H1 (cell line): ENCODE data around the gene DVL1. TPM values are rescaled to one million over a fixed set of nuclear protein-coding genes. Genes with fewer than 3 reads are reported as not detected.
"Not testable (repeated sequence)": the region's sequence is repeated elsewhere in the genome, so short reads cannot be mapped to it uniquely, and the experiment has no call there.

Experiments used
- CTCF ChIA-PET: fragments of 300-600 bp; sonication (Branson Sonifier 250); formaldehyde crosslinking; loops from one replicate; lab custom pipeline; 2021; ENCODE audit not compliant: partially characterized antibody; lab: Charles Lee
- POLR2A ChIA-PET: fragments of 300-600 bp; sonication (Branson Sonifier 250); formaldehyde crosslinking; loops from one replicate; lab custom pipeline; 2021; ENCODE audit warnings: inconsistent platforms; ENCODE audit not compliant: partially characterized antibody; lab: Charles Lee
- DNase-seq, 2 experiments: peaks; one replicate each; pipeline versions ENCODE4 v3.0.0 to v3.0.0-alpha.2; 2010 to 2022; ENCODE audit warnings: low spot score in 2 of 2, low read depth in 1 of 2, mixed read lengths in 1 of 2
- FAIRE-seq: peaks from 2 replicates; lab custom pipeline; 2011; peaks lifted over from hg19 to GRCh38; lab: Jason Lieb, UNC
- H2AFZ ChIP-seq: 2 replicates; pipeline ENCODE4 v1.8.1; 2012; ENCODE audit warnings: low read length, inconsistent platforms
- H2AK5ac ChIP-seq: 2 replicates; pipeline ENCODE4 v1.6.1; 2013; ENCODE audit warnings: low read depth, low read length
- H2BK120ac ChIP-seq: replicated peaks from 2 replicates; pipeline ENCODE3; 2013; ENCODE audit warnings: low read depth, low read length, inconsistent platforms
- H2BK12ac ChIP-seq: 2 replicates; pipeline ENCODE4 v1.6.1; 2013; ENCODE audit warnings: low read depth, low read length
- H2BK15ac ChIP-seq: 2 replicates; pipeline ENCODE4 v1.6.1; 2013; ENCODE audit warnings: low read length
- H2BK20ac ChIP-seq: 2 replicates; pipeline ENCODE4 v1.6.1; 2013; ENCODE audit warnings: low read length
- H2BK5ac ChIP-seq: 2 replicates; pipeline ENCODE4 v1.6.1; 2013; ENCODE audit warnings: low read depth, low read length
- H3K14ac ChIP-seq: 2 replicates; pipeline ENCODE4 v1.6.1; 2013; ENCODE audit warnings: inconsistent platforms; ENCODE audit not compliant: insufficient read length
- H3K18ac ChIP-seq: 2 replicates; pipeline ENCODE4 v1.6.1; 2013; ENCODE audit warnings: low read length; ENCODE audit errors: extremely low read depth
- H3K23ac ChIP-seq: 2 replicates; pipeline ENCODE4 v1.6.1; 2013; ENCODE audit warnings: inconsistent platforms; ENCODE audit not compliant: insufficient read length
- H3K23me2 ChIP-seq: 2 replicates; pipeline ENCODE4 v1.6.1; 2013; ENCODE audit warnings: low read depth, low read length
- H3K27ac ChIP-seq: 2 replicates; pipeline ENCODE4 v1.6.1; 2011; ENCODE audit warnings: low read depth, low read length, inconsistent platforms
- H3K27me3 ChIP-seq, 4 experiments: replicated peaks in 1 of 4; 1 replicate in 1 of 4; 2 replicates in 3 of 4; pipeline versions ENCODE4 v1.6.1 to v1.8.1; 2011 to 2013; ENCODE audit warnings: low read length in 3 of 4, mild to moderate bottlenecking in 3 of 4, inconsistent platforms in 2 of 4, mixed read lengths in 2 of 4, moderate library complexity in 1 of 4; ENCODE audit not compliant: control insufficient read depth in 3 of 4, insufficient read depth in 3 of 4; ENCODE audit errors: extremely low read depth in 1 of 4
- H3K36me3 ChIP-seq, 4 experiments: 2 replicates each; pipeline versions ENCODE4 v1.6.1 to v1.8.1; 2011 to 2013; ENCODE audit warnings: mild to moderate bottlenecking in 4 of 4, low read length in 3 of 4, moderate library complexity in 2 of 4, control low read depth in 1 of 4, inconsistent platforms in 1 of 4; ENCODE audit not compliant: insufficient read depth in 4 of 4, control insufficient read depth in 2 of 4
- H3K4ac ChIP-seq: replicated peaks from 2 replicates; pipeline ENCODE3; 2013; ENCODE audit warnings: low read length, low read depth, mixed read lengths, inconsistent platforms; ENCODE audit not compliant: insufficient read length
- H3K4me1 ChIP-seq, 4 experiments: replicated peaks in 1 of 4; 1 replicate in 1 of 4; 2 replicates in 3 of 4; pipeline versions ENCODE4 v1.6.1 to v1.8.1; 2011 to 2013; ENCODE audit warnings: low read length in 3 of 4, inconsistent platforms in 2 of 4, mixed read lengths in 1 of 4; ENCODE audit not compliant: insufficient read depth in 4 of 4, control insufficient read depth in 3 of 4
- H3K4me2 ChIP-seq, 2 experiments: 2 replicates each; pipeline versions ENCODE4 v1.6.1 to v1.8.1; 2011 to 2013; ENCODE audit warnings: low read depth in 2 of 2, low read length in 2 of 2, control low read depth in 1 of 2, inconsistent platforms in 1 of 2, mild to moderate bottlenecking in 1 of 2; ENCODE audit not compliant: insufficient read depth in 1 of 2
- H3K4me3 ChIP-seq, 4 experiments: fragments of 200-600, 300-600 bp in 1 of 4; sonication (generic), shearing (Covaris generic), sonication (Bioruptor Twin) in 1 of 4; 2 replicates each; pipeline versions ENCODE4 v1.5.1 to v1.8.1; 2011 to 2016; ENCODE audit warnings: low read length in 4 of 4, low read depth in 3 of 4, control low read depth in 2 of 4, inconsistent platforms in 2 of 4, mild to moderate bottlenecking in 2 of 4, mixed read lengths in 1 of 4, moderate library complexity in 1 of 4; ENCODE audit not compliant: insufficient read depth in 2 of 4; ENCODE audit errors: extremely low read depth in 1 of 4
- H3K56ac ChIP-seq: replicated peaks from 2 replicates; pipeline ENCODE3; 2013; ENCODE audit warnings: low read depth, mild to moderate bottlenecking, mixed read lengths, low read length, inconsistent platforms; ENCODE audit not compliant: insufficient read length
- H3K79me1 ChIP-seq: 2 replicates; pipeline ENCODE4 v1.6.1; 2013; ENCODE audit warnings: low read depth, low read length, control low read depth
- H3K79me2 ChIP-seq, 2 experiments: 2 replicates each; pipeline versions ENCODE4 v1.6.1 to v1.8.1; 2012 to 2013; ENCODE audit warnings: low read length in 2 of 2, mild to moderate bottlenecking in 2 of 2, inconsistent platforms in 1 of 2; ENCODE audit not compliant: insufficient read depth in 2 of 2, control insufficient read depth in 1 of 2
- H3K9ac ChIP-seq, 4 experiments: replicated peaks in 1 of 4; 1 replicate in 1 of 4; 2 replicates in 3 of 4; pipeline versions ENCODE4 v1.6.1 to v1.8.1; 2011 to 2013; ENCODE audit warnings: low read depth in 3 of 4, low read length in 3 of 4, control low read depth in 2 of 4, mild to moderate bottlenecking in 2 of 4, moderate library complexity in 2 of 4, inconsistent platforms in 1 of 4; ENCODE audit errors: extremely low read depth in 1 of 4
- H3K9me3 ChIP-seq, 2 experiments: 2 replicates each; pipeline versions ENCODE4 v1.6.1 to v1.8.1; 2012 to 2013; ENCODE audit warnings: mild to moderate bottlenecking in 2 of 2, moderate library complexity in 2 of 2, control low read depth in 1 of 2, inconsistent platforms in 1 of 2, low read depth in 1 of 2, low read length in 1 of 2, mixed read lengths in 1 of 2; ENCODE audit not compliant: insufficient read depth in 2 of 2
- H4K20me1 ChIP-seq, 2 experiments: replicated peaks in 1 of 2; 2 replicates each; pipeline versions ENCODE3 to v1.8.1; 2011 to 2013; ENCODE audit warnings: inconsistent platforms in 2 of 2, low read length in 2 of 2, mild to moderate bottlenecking in 1 of 2; ENCODE audit not compliant: insufficient read depth in 2 of 2, control insufficient read depth in 1 of 2
- H4K5ac ChIP-seq: 2 replicates; pipeline ENCODE4 v1.6.1; 2013; ENCODE audit warnings: low read length, low read depth, mixed read lengths, inconsistent platforms; ENCODE audit not compliant: insufficient read length
- H4K8ac ChIP-seq: 2 replicates; pipeline ENCODE4 v1.8.0; 2013; ENCODE audit warnings: mild to moderate bottlenecking, moderate library complexity, low read length, inconsistent platforms; ENCODE audit not compliant: insufficient read depth; ENCODE audit errors: extremely low read depth
- H4K91ac ChIP-seq: replicated peaks from 2 replicates; pipeline ENCODE3; 2013; ENCODE audit warnings: low read length, mixed read lengths, inconsistent platforms; ENCODE audit not compliant: insufficient read length
- WGBS, 2 experiments: shearing (Covaris generic) in 1 of 2; methylation state at CpG; one replicate each; pipeline versions ENCODE4 v1.1.6 to v1.1.7; 2013 to 2015; ENCODE audit warnings: low lambda C conversion rate in 2 of 2, mixed read lengths in 2 of 2, inconsistent platforms in 1 of 2, low coverage in 1 of 2, missing lambda C conversion rate in 1 of 2; ENCODE audit not compliant: insufficient replicate concordance in 2 of 2, insufficient coverage in 1 of 2, insufficient read length in 1 of 2; ENCODE audit errors: extremely low coverage in 1 of 2, missing lambda C conversion rate in 1 of 2; 5-methylcytosine and 5-hydroxymethylcytosine counted together
- polyA plus RNA-seq, 7 experiments: library from polyadenylated mRNA; depleted of rRNA in 3 of 7; stranded (reverse) in 5 of 7; unstranded in 2 of 7; fragments of >200 nt in 5 of 7; fragments of 200-250 nt in 2 of 7; gene quantifications; 1 replicate in 5 of 7; 2 replicates in 1 of 7; 4 replicates in 1 of 7; pipeline versions ENCODE4 v1.2.1 to v1.2.3, GENCODE V29; 2011 to 2013; ENCODE audit warnings: missing spikeins in 2 of 7, mixed read lengths in 2 of 7
- total RNA-seq: library from RNA; stranded (reverse); fragmentation: NEBNext Ultra II Directional; extraction: Animal tissue kit (Norgen Biotek cat#: 25700); gene quantifications from 2 replicates; pipeline ENCODE4 v1.2.1, GENCODE V29; 2021

DVL1 gene
- total and polyA plus RNA-seq, 2 of the 8 experiments (the other 6 are each of a cell fraction or from before 2014, with no cell fraction given): 39.4 to 58.9 TPM

DNA sequence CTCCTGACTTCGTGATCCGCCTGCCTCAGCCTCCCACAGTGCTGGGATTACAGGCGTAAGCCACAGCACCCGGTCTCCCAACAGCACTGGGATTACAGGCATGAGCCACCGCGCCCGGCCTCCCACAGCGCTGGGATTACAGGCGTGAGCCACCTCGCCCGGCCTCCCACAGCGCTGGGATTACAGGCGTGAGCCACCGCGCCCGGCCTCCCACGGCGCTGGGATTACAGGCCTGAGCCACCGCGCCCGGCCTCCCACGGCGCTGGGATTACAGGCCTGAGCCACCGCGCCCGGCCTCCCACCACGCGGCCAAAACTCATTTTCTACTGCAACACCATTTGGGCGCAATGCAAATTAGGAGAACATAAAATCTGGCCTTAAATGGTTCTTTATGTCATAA lies 36.1 kb upstream of the DVL1 start:
- H3K4ac ChIP-seq, DNase-seq, H3K27me3 ChIP-seq, H3K18ac ChIP-seq, H3K9ac ChIP-seq, H3K23me2 ChIP-seq, H3K56ac ChIP-seq, FAIRE-seq, H4K5ac ChIP-seq, H3K79me2 ChIP-seq, H3K14ac ChIP-seq, H3K9me3 ChIP-seq, H2BK12ac ChIP-seq, H4K91ac ChIP-seq, H4K8ac ChIP-seq, H2AK5ac ChIP-seq, H2BK15ac ChIP-seq, H3K27ac ChIP-seq, H3K4me3 ChIP-seq, H3K4me1 ChIP-seq, H3K79me1 ChIP-seq, H3K23ac ChIP-seq, H3K4me2 ChIP-seq, H2BK5ac ChIP-seq, H2AFZ ChIP-seq, H2BK120ac ChIP-seq, H2BK20ac ChIP-seq: not testable (repeated sequence)
- ChIA-PET CTCF (interaction anchor here (0.9 to 2.7 kb wide), 7 partner anchors 10 to 119 kb away, joined by 3 to 18 read pairs (median 3); partner anchors contain the start of gene CCNL2), POLR2A (interaction anchor here (0.9 to 33.4 kb wide), 7 partner anchors 1 to 97 kb away, joined by 3 to 719 read pairs (median 5); partner anchors contain the start of genes AURKAIP1, CCNL2 and MRPL20)
- Histone ChIP-seq H4K20me1 (peaks cover 2 to 12% of the 10 kb centered on the region in 2 experiments), H3K36me3 (peaks cover 29 to 52% (median 40%) of the 10 kb centered on the region in 4 experiments)
- 93% methylated on average over 21 of the region's 29 CpGs; no CpG with 5 or more reads in 1 of the 2 experiments for WGBS, 2 experiments
